Stimulated activated CD4-positive, alpha-beta T cell treated with anti-CD3 and anti-CD28 coated beads, Interleukin-15, amount 100 ng/mL, for 1 hour (primary cell): ENCODE measurements around the gene ABCD3.
"Not testable (repeated sequence)": the region's sequence is repeated elsewhere in the genome, so short reads cannot be mapped to it uniquely, and the experiment has no call there.

ENCODE experiments used
- DNase-seq, 2 donors: peaks; one replicate each; pipeline ENCODE4 v3.0.0-alpha.2; 2020; ENCODE audit warnings: low read depth in 1 of 2, low spot score in 1 of 2

Gene ABCD3

DNA sequence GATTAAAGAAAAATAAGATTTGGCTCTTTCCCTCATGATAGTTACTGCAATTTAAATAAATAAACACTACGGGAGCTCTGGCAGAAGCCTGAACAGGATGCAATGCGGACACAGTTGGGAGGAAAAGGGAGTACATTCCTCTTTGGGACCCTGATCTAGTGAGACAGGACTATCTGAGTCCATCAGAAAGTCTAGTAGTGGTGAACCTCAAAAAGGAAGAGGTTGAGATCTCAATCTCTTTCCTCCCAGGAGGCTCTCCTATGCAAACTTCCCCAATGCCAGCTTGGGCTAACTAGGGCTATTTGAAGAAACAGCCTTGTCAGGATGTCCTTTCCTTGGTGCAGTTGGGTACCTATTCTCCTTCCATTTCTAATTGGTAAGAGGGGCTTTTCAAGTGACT lies 4.9 kb upstream of the ABCD3 start:
- DNase-seq, result no peak

DNA sequence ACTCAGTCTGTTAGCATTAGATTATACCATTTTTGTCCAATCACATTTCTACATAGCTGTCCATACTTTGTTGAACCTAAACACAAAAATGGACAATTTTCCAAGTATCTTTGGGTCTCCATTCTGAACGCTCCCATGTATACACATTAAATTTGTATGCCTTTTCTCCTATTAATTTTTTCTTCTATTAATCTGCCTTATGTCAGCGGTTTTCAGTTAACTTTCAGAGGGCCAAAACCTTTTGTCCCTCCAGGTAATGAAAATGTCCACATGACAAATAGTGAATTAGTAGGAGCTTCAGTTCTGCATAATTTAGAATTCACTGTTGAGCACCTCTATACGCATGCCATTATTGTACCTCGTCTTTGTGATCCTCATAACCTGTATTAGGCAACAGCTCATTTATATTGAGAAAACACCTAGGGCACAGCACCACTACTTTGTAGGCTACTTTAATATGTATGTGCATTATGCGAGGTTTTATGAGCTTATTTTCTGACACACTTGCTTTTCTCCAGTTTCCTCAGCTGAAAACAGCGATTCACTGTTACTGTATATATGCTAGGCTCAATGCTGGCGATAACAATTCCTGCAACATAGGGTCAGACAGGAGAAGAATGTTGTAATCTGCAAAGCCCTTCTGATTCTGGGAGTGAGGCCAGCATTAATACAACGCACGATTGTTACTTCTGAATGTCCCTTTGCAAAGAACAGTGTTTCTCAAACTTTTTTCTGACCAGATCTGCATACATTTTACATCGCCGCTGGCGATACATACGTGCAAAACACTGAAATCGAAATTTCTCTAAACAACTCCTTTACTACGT lies 1.1 kb upstream of the ABCD3 start:
- DNase-seq, result no peak

DNA sequence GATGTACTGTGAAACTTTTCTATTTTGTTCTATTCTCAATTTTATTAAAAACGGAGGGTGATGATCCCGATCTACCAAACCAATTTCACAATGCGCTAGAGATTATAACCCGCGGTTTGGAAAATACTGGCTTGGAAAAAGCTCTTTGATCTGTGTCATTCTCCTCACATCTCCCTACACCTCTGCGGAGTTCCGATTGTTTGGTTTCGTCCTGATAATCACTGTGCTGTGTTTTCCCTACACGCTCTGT lies 536 bp upstream of the ABCD3 start:
- no peak for DNase-seq

DNA sequence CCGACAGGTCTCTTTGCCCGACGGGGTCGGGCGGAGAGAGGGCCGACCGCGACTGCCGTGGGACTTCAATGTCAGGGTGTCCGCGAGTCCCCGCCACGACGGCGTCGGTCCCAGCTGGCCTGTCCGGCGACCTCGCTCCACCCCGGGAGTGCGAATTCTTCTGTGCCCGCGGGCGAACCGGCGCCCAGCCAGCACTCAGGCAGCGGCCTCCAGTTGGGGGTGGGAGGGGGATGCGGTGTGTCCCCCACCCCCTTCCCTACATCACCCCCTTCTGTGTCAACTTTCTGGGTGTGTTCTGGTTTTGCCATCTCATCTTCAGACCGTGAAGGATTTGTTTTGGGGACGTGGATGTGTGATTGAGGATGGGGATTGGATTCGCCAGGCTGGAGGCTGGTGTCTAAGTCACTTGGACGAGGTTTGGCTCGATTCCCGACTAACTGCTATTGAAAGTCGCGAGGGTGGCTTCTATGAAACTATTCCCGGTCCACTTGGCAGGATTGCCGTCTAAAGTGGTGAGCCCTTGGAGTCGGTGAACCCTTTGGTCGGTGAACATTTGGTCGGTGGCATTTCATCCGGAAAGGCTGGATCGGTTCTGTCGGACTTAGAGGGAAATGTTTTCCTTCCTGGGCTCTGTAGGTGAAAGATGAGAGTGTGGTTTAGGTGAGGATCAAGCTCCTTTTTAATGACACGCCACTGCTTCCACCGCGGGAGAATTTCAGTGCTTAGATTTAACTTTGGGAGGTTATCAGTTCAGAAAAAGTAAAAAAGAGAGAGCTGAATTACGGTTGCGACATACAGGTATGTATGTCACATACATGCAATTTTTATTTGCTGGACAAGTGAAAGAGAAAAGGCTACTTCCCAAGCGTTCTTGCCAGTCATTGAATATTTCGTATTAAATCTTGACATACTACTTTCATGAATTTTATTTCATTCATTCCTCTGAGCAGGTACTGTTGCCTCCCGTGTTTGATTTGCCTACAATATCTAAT lies 771 bp downstream of the ABCD3 start:
- DNase-seq, result no peak

DNA sequence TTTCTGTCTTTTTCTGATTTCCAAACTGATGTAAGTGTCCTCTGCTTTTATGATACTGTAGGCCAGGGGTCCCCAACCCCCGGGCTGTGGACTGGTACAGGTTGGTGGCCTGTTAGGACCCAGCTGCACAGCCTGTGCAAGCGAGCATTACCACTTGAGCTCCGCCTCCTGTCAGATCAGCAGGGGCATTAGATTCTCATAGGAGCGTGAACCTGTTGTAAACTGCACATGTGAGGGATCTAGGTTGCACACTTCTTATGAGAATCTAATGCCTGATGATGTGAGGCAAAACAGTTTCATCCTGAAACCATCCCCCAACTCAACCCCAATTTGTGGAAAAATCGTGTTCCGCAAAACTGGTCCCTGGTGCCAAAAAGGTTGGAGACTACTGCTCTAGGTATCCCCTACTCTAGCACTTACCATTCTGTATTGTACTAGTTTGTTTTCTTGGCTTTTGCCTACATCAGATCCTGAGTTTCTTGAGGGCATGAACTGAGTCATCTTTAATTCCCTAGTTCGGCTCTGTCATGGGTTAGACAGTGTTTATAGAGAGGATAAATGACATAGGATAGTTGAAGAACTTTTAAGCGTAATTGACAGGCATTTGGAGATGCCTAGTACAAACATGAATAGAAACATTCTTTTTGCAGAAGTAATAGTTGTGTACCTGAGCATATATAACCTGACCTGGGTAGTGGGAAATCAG lies 4.1 kb downstream of the ABCD3 start:
- no peak for DNase-seq

DNA sequence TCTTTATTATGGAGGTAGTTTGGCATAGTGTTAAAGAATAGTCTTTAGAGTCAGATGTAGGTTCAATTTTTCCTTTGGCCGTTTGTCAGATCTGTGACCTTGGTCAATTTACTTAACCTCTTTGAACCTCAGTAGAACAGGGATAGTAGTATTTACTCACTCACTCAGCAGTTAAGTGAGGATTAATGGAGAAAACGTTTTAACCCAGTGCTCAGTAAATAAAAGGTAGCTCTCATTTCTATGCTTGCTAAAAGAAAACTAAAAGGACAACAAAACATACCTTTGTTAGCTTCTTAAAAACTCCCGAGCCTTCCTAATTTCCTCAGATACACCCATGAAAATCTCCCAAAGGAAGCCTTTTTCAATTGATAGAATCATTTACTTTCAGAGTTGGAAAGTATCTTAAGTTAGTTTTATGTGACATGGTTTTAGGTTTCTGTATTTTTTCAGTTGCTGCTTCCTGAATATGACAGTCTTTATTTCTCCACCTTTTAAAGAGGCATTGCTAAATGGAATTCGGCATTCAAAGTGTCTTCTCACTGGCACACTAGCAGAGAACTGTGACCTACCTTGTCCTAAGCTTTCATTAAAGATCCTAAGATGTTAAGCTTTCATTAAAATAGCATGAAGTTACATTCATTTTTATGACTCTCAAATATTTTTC lies 7.8 kb downstream of the ABCD3 start:
- no peak for DNase-seq

DNA sequence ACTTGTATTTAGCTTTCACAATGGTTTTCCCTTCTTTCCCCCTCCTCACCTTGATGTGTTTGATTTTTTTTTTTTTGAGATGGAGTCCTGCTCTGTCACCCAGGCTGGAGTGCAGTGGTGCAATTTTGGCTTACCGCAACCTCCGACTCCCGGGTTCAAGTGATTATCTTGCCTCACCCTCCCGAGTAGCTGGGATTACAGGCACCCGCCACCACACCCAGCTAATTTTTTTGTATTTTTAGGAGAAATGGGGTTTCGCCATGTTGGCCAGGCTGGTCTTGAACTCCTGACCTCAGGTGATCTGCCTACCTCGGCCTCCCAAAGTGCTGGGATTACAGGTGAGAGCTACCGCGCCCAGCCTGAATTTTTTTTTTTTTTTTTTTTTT lies 8.3 kb downstream of the ABCD3 start:
- DNase-seq, result not testable (repeated sequence)

DNA sequence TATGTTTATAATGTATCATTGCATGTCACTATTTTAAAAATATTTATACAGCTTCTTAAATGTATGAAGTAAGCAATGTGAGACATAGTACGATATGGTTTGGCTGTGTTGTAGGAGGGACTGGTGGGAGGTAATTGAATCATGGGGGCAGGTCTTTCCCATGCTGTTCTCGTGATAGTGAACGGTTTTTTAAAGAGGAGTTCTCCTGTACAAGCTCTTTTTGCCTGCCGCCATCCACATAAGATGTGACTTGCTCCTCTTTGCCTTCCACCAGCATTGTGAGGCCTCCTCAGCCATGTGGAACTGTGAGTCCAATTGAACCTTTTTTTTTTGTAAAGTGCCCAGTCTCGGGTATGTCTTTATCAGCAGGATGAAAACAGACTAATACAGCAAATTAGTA lies 10.3 kb downstream of the ABCD3 start:
- no peak for DNase-seq

DNA sequence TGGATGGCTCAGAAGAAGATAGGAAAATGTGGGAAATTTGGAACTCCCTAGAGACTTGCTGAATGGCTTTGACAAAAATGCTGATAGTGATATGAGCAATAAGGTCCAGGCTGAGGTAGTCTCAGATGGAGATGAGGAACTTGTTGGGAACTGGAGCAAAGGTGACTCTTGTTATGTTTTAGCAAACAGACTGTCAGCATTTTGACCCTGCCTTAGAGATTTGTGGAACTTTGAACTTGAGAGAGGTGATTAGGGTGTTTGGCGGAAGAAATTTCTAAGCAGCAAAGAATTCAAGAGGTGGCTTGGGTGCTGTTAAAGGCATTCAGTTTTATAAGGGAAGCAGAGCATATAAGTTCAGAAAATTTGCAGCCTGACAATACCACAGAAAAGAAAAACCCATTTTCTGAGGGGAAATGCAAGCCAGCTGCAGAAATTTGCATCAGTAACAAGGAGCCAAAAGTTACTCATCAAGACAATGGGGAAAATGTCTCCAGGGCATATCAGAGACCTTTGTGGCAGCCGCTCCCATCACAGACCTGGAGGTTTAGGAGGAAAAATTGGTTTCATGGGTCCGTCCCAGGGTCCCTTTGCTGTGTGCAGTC lies 10.8 kb downstream of the ABCD3 start:
- not testable (repeated sequence) for DNase-seq

DNA sequence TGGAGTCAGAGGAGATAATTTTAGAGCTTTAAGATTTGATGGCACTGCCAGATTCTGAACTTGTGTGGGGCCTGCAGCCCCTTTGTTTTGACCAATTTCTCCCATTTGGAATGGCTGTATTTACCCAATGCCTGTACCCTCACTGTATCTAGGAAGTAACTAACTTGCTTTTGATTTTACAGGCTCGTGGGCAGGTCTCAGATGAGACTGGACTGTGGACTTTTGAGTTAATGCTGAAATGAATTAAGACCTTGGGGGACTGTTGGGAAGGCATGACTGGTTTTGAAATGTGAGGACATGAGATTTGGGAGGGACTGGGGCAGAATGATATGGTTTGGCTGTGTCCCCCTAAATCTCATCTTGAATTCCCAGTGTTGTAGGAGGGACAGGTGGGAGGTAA lies 11.9 kb downstream of the ABCD3 start:
- DNase-seq, result not testable (repeated sequence)

DNA sequence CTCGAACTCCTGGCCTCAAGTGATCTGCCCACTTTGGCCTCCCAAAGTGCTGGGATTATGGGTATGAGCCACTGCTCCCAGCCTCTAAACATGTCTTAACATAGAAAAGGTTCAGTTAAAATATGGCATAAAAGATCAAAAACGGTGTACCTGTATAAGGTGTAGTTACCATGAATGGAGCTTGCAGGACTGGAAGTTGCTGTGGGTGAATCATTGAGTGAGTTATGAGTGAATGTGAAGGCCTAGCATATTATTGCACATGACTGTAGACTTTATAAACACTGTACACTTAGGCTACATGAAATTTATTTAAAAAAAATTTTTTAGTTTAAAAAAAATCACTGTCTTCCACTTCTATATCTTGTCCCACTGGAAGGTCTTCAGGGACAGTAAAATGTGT lies 15.7 kb downstream of the ABCD3 start:
- no peak for DNase-seq

DNA sequence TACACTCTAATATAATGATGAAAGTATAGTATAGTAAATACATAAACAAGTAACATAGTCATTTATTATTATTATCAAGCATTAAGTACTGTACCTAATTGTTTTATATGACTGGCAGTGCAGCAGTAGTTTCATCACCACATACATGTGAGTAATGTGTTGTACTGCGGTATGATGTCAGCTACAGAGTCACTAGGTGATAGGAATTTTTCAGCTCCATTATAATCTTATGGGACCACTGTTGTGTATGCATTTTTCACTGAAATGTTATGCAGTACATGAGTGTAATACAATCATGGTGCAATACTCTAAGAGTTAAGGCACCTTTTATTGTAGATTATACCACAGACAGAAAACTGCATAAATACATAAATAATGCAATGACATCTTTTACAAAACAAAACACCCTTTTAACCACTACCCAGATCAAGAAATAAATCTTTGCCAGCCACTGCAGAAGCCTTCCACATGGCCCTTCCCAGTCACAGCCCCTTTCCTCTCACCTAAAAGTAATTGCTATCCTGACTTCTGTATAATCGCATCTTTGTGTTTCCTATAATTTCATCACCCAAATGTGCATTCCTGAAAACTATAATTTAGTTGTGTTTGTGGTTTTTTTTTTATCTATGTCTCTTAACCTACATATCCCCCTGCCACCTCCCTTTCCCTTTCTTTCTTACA lies 16.3 kb downstream of the ABCD3 start:
- no peak for DNase-seq

DNA sequence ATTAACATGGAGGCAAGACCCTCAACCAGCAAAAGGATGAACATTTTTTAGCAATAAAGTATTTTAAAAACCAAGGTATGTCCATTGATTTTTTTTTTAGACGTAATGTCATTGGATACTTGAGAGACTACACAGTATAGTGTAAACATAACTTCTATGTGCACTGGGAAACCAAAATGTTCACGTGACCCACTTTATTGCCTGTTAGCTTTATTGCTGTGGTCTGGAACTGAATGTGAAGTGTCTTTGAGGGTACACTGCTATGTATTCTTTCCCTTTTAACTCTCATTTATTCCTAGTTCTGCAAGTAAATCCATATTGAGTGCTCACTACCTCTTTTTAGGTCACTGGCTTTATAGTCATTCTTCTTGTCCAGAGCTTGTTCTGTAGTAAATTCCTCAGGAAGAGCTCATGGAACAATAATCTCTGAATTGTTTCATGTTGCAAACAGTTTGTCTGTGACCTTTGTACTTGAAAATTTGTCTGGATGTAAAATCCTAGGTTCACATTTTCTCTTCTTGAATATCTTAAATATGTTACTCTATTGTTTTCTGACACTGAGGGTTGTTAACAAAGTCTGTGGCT lies 20.6 kb downstream of the ABCD3 start:
- DNase-seq, result no peak

DNA sequence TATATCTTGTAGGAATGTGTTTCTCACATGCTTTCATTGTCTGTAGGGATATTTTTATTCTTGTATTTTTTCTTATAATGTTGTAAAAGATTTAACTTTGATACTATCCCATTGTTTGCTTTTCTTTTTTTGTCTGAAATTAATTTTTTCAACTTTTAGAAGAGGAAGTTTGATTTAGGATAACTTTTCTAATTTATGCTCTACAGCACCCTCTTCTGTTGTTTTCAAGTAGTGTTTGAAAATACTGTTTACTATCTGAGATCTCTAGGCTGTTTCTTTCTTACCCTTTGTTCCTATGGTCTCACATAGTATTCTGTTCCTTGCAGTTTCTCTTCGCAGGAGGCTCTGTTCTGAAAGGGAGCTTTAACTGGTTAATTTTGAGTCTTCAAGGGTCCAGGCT lies 21.9 kb downstream of the ABCD3 start:
- DNase-seq, result no peak

DNA sequence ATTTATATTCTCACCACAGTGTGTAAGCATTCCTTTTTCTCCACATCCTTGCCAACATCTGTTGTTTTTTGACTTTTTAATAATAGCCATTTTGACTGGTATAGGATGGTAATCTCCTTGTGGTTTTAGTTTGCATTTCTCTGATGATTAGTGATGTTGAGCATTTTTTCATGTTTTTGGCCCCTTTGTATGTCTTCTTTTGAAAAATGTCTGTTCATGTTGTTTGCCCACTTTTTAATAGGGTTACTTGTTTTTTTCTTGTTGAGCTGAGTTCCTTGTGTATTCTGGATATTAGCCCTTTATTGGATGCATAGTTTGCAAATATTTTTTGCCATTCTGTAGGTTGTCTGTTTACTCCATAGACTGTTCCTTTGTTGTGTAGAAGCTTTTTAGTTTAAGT lies 24.9 kb downstream of the ABCD3 start:
- DNase-seq, result not testable (repeated sequence)

DNA sequence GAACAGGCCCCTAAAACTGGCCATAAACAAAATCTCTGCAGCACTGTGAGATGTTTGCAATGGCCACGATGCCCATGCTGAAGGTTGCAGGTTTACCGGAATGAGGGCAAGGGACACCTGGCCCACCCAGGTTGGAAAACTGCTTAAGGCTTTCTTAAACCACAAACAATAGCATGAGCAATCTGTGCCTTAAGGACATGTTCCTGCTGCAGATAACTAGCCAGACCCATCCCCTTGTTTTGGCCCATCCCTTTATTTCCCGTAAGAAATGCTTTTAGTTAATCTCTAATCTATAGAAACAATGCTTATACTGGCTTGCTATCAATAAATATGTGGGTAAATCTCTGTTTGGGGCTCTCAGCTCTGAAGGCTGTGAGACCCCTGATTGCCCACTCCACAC lies 26.6 kb downstream of the ABCD3 start:
- DNase-seq, result not testable (repeated sequence)

DNA sequence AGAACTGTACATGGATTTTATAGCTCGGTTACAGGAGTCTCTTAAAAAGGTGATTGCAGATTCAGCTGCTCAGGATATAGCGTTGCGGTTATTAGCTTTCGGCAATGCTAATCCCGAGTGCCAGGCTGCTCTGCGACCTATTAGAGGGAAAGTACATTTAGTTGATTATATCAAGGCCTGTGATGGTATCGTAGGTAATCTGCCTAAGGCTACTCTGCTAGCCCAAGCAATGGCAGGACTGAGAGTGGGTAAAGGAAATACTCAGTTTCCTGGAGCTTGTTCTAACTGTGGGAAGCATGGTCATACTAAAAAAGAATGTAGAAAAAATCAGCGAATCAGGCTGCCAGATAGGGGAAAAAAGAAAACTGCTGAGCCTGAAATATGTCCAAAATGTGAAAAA lies 27.5 kb downstream of the ABCD3 start:
- not testable (repeated sequence) for DNase-seq

DNA sequence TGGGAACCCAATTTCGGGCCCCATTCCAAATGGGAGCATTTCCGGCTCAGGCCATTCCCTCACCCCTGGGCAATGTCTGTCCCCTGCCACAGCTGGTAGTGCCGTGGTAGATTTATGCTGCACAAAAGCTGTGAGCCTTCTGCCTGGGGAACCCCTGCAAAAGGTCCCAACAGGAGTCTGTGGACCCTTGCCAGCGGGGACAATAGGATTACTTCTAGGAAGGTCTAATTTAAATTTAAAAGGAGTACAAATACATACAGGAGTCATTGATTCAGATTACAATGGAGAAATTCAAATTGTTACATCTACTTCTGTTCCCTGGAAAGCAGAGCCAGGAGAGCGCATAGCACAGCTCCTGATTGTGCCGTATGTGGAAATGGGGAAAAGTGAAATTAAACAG lies 28.0 kb downstream of the ABCD3 start:
- DNase-seq, result not testable (repeated sequence)

DNA sequence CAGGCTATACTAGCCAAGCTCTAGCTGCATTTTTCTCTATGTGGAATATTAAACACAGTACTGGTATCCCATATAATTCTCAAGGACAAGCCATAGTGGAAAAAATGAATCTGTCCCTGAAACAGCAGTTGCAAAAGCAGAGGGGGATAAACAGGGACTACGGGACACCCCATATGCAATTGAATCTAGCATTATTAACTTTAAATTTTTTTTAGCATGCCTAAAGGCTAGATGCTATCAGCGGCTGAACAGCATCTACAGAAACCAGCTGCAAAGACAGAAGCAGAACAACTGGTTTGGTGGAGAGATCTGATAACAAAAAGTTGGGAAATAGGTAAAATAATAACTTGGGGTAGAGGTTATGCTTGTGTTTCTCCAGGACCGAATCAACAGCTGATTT lies 30.6 kb downstream of the ABCD3 start:
- DNase-seq, result not testable (repeated sequence)

DNA sequence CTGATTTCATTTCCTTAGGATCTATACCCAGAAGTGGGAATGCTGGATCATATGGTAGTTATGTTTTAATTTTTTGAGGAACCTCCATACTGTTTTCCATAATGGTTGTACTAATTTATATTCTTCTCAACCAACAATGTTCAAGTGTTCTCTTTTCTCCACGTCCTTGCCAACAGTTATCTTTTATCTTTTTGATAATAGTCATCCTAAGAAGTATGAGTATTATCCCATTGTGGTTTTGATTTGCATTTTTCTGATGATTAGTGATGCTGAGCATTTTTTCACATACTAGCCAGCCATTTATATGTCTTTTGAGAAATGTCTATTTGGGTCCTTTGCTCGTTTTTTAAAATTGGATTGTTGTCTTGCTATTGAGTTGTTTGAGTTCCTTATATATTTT lies 38.5 kb downstream of the ABCD3 start:
- no peak for DNase-seq
